Right atrium auricular region (tissue), 2 donors: ENCODE measurements around the gene GSTA4. TPM values are rescaled to one million over a fixed set of nuclear protein-coding genes. Genes with fewer than 3 reads are reported as not detected.

Source experiments
- DNase-seq: peaks from one replicate; pipeline ENCODE4 v3.0.0-alpha.2; 2019; ENCODE audit warnings: low spot score
- H3K27ac ChIP-seq, 2 donors: fragments of 200-600 bp; sonication (generic); 1 replicate in 1 of 2; 2 replicates in 1 of 2; pipeline ENCODE4 v1.5.1; 2016 to 2019
- H3K27me3 ChIP-seq, 2 donors: fragments of 200-600 bp; sonication (generic); one replicate each; pipeline versions ENCODE4 v1.5.1 to v1.6.0; 2017 to 2019
- H3K36me3 ChIP-seq: fragments of 200-600 bp; sonication (generic); one replicate; pipeline ENCODE4 v1.5.1; 2016
- H3K4me1 ChIP-seq, 2 donors: fragments of 200-600 bp; sonication (generic); one replicate each; pipeline versions ENCODE4 v1.5.1 to v1.6.0; 2017 to 2019
- H3K4me3 ChIP-seq, 2 donors: fragments of 200-600 bp; sonication (generic); 1 replicate in 1 of 2; 2 replicates in 1 of 2; pipeline ENCODE4 v1.5.1; 2017 to 2019; ENCODE audit warnings: mild to moderate bottlenecking in 1 of 2, moderate library complexity in 1 of 2
- H3K9me3 ChIP-seq, 2 donors: fragments of 200-600 bp; sonication (generic); one replicate each; pipeline ENCODE4 v1.5.1; 2019
- CTCF ChIP-seq, 2 donors: fragments of 200-600 bp; sonication (generic); IDR thresholded peaks; one replicate each; pipeline ENCODE4 v1.5.1; 2019; ENCODE audit warnings: antibody characterized with exemption in 2 of 2
- total RNA-seq, 2 donors: library from RNA; depleted of rRNA; stranded (reverse); fragments of >200 nt; gene quantifications; one replicate each; pipeline ENCODE4 v1.1.0, GENCODE V29; 2016

The GSTA4 gene
- total RNA-seq, 2 donors from 2014 or later, result 9.3 to 12.1 TPM

GRCh38 chr6:53023323-53023722 is 28.2 kb upstream of the GSTA4 start:
- DNase-seq, result no peak
- TF ChIP-seq CTCF (IDR thresholded peaks at IDR 0.05), result no peak
- no peaks in the 10 kb centered on the region for H3K27me3 ChIP-seq
- peaks cover 17% of the 10 kb centered on the region for H3K36me3 ChIP-seq
- no peak overlapping the region for H3K27ac ChIP-seq
- H3K9me3 ChIP-seq, result no peaks in the 10 kb centered on the region
- H3K4me1 ChIP-seq, result no peaks in the 10 kb centered on the region
- H3K4me3 ChIP-seq, result no peak overlapping the region

GRCh38 chr6:53020005-53020744 is 25.1 kb upstream of the GSTA4 start:
- Histone ChIP-seq H3K4me1 (no peaks in the 10 kb centered on the region), H3K27me3 (no peaks in the 10 kb centered on the region), H3K36me3 (peaks cover 33% of the 10 kb centered on the region), H3K4me3 (no peak overlapping the region), H3K9me3 (no peaks in the 10 kb centered on the region), H3K27ac (no peak overlapping the region)
- DNase-seq, result no peak
- no peak for TF ChIP-seq CTCF (IDR thresholded peaks at IDR 0.05)

- H3K27me3 ChIP-seq, result no peaks in the 10 kb centered on the region
- H3K36me3 ChIP-seq, result peaks cover 48% of the 10 kb centered on the region
- no peaks in the 10 kb centered on the region for H3K9me3 ChIP-seq
- TF ChIP-seq CTCF (IDR thresholded peaks at IDR 0.05), result no peak
- no peak for DNase-seq
- H3K4me3 ChIP-seq, result no peak overlapping the region
- no peak overlapping the region for H3K27ac ChIP-seq
- no peaks in the 10 kb centered on the region for H3K4me1 ChIP-seq
These were observed 23.4 kb upstream of the GSTA4 start for GRCh38 chr6:53018446-53018845.

DNA sequence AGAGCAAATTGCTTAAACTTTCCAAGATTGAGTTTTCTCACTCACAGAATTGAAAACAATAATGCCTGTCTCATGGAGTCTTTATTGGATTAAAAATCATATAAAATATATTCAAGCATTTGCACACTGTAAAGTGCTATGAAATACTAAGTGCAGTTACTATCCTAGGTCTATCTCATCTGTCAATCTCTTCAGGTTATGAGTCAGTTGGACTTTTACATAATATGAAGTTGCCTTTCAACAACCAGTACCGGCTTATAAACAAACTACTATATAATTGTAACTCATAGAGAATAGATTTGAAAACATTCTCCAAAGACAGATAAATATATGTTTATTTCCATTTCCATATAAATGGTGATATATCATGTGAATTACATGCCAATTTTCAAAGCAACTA is 20.4 kb upstream of the GSTA4 start:
- Histone ChIP-seq H3K9me3 (no peaks in the 10 kb centered on the region), H3K36me3 (peaks cover 78% of the 10 kb centered on the region), H3K4me3 (no peak overlapping the region), H3K27ac (no peak overlapping the region), H3K4me1 (no peaks in the 10 kb centered on the region), H3K27me3 (no peaks in the 10 kb centered on the region)
- no peak for DNase-seq
- TF ChIP-seq CTCF (IDR thresholded peaks at IDR 0.05), result no peak

- no peaks in the 10 kb centered on the region for H3K4me1 ChIP-seq
- peaks cover 85% of the 10 kb centered on the region for H3K36me3 ChIP-seq
- no peaks in the 10 kb centered on the region for H3K27me3 ChIP-seq
- no peak for DNase-seq
- TF ChIP-seq CTCF (IDR thresholded peaks at IDR 0.05), result no peak
- H3K9me3 ChIP-seq, result no peaks in the 10 kb centered on the region
- H3K27ac ChIP-seq, result no peak overlapping the region
- H3K4me3 ChIP-seq, result no peak overlapping the region
These were observed 19.7 kb upstream of the GSTA4 start for GRCh38 chr6:53014744-53015143.

DNA sequence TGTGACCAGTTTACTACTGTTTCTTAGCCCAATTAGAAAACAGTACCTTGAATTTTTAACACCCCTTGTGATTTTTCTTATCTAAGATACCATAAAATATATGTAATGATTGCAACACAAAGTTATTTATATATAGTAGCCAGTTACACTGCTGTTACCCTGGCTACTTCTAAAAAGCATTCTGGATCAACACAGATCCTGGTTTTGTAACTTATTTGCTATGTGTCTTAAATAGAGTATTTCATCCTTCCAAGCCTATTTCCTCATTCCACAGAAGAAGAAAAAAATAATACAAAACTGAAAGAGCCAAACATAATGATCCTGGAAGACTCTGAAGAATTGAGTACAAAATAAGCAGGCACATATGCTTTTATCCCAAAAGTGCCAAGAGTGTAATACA is 19.0 kb upstream of the GSTA4 start:
- Histone ChIP-seq H3K27me3 (no peaks in the 10 kb centered on the region), H3K4me1 (no peaks in the 10 kb centered on the region), H3K27ac (no peak overlapping the region), H3K9me3 (no peaks in the 10 kb centered on the region), H3K36me3 (peaks cover 92% of the 10 kb centered on the region), H3K4me3 (no peak overlapping the region)
- no peak for DNase-seq
- TF ChIP-seq CTCF (IDR thresholded peaks at IDR 0.05), result no peak
